HG02943 (cell line): Measurements from ENCODE around the gene HEATR9.

ENCODE experiments used
- ATAC-seq: cut with Tn5 transposase; IDR thresholded peaks from one replicate; pipeline ENCODE4 v1.9.1; 2021; ENCODE audit warnings: mild to moderate bottlenecking, low read depth, moderate library complexity; ENCODE audit not compliant: unreplicated experiment

The HEATR9 gene

GRCh38 chr17:35895636-35896587 is 27.2 kb upstream of the HEATR9 start:
- ATAC-seq, result no peak

GRCh38 chr17:35894206-35894605 is 25.5 kb upstream of the HEATR9 start:
- ATAC-seq, result no peak

GRCh38 chr17:35893751-35894150 is 25.1 kb upstream of the HEATR9 start:
- ATAC-seq, result no peak

GRCh38 chr17:35892091-35893035 is 23.7 kb upstream of the HEATR9 start:
- no peak for ATAC-seq

- no peak for ATAC-seq
Measured at GRCh38 chr17:35891269-35891668, 22.6 kb upstream of the HEATR9 start.

- no peak for ATAC-seq
Measured at GRCh38 chr17:35890774-35891155, 22.1 kb upstream of the HEATR9 start.

GRCh38 chr17:35889818-35890773 is 21.4 kb upstream of the HEATR9 start:
- no peak for ATAC-seq

- ATAC-seq, result no peak
Measured at GRCh38 chr17:35889241-35889640, 20.6 kb upstream of the HEATR9 start.

GRCh38 chr17:35879773-35880654 is 11.3 kb upstream of the HEATR9 start, which contains the start of gene CCL5:
TSS of gene CCL5 (minus strand) at chr17:35880360.
- no peak for ATAC-seq

- ATAC-seq, result no peak
Measured at GRCh38 chr17:35878361-35878760, 9.7 kb upstream of the HEATR9 start.

- ATAC-seq, result no peak
Measured at GRCh38 chr17:35877345-35878029, 8.8 kb upstream of the HEATR9 start.

- ATAC-seq, result no peak
Measured at GRCh38 chr17:35876534-35876933, 7.8 kb upstream of the HEATR9 start.

GRCh38 chr17:35875800-35876139 is 7.1 kb upstream of the HEATR9 start:
- ATAC-seq, result no peak

- ATAC-seq, result no peak
Measured at GRCh38 chr17:35875072-35875799, 6.5 kb upstream of the HEATR9 start.

GRCh38 chr17:35872196-35872980 is 3.7 kb upstream of the HEATR9 start:
- ATAC-seq, result no peak

- no peak for ATAC-seq
Measured at GRCh38 chr17:35870906-35871819, 2.5 kb upstream of the HEATR9 start.
